HG02973 (cell line): Measurements from ENCODE around the gene CNN1.

ENCODE experiments used
- ATAC-seq: cut with Tn5 transposase; IDR thresholded peaks from one replicate; pipeline ENCODE4 v1.9.1; 2021; ENCODE audit warnings: moderate library complexity; ENCODE audit not compliant: unreplicated experiment

Gene CNN1

DNA sequence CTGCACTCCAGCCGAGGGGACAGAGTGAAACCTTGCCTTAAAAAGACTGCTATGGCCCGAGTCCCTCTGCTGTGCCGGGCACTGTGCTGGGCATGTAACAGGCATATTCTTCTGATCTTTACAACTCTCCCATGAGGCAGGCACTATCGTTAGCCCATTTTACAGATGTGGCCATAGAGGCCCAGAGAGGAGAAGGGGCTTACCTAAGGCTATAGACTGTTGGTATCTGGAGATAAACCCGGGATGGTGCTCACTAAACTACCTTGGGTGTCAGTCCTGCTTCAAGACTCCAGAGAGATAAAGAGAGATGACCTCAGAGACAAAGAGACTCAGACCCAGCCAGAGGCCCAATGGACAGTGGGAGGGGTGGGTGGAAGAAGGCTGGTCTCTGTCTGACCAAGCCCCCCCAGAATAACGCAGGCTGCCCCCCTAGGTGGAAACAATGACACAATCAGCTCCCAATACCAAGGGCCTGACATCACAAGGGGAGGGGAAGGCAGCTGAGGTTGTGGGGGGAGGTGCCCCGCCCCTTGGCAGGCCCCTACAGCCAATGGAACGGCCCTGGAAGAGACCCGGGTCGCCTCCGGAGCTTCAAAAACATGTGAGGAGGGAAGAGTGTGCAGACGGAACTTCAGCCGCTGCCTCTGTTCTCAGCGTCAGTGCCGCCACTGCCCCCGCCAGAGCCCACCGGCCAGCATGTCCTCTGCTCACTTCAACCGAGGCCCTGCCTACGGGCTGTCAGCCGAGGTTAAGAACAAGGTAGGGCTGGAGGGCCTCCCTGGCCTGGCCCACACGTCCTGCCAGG, at the start of gene CNN1:
TSS of gene CNN1 (plus strand) at position 620 of the 805 bp plus-strand sequence. CDS start at position 697, 77 bp downstream.
- no peak for ATAC-seq

DNA sequence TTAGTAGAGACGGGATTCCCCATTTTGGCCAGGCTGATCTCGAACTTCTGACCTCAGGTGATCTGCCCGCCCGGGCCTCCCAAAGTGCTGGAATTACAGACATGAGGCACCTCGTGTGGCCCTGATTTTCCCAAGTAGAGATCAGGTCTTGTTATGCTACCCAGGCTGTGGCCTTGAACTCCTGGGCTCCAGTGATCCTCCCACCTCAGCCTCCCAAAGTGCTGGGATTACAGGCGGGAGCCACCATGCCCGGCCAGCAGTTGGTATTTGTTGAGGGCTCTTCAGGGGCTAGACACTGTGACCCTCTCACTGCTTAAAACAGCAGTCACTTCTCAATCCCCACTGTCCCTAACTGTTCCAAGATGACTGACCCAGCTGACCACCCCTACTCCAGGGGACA, 49.3 kb upstream of the CNN1 start:
- no peak for ATAC-seq

DNA sequence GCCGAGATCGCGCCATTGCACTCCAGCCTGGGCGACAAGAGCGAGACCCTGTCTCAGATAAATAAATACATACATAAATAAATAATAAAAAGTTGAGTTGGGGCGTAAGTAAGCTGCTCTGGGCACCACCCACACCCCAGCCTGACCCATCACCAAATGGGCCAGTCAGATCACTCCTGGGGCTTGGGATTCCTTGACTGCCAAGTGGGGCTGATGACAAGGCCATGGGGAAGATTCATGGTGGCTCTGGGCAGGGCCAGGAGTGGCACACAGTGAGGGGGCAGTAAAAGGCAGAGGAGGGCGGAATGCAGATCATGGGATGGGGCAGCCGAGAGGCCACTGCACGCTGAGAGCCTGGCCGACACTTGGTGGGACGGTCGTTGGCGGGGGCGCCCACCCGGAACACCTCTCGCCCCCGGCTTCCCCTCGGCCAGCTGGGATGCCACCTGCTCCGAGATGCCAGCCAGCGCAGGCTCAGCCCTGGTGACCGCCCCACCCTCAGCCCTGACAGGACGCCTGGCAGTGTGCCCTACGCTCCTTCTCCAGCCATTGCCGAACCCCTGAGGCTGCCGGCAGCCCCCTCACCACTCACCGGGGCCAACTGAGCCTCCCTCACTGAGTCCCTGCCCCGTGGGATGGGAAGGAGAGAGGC, 43.9 kb upstream of the CNN1 start:
- no peak for ATAC-seq

DNA sequence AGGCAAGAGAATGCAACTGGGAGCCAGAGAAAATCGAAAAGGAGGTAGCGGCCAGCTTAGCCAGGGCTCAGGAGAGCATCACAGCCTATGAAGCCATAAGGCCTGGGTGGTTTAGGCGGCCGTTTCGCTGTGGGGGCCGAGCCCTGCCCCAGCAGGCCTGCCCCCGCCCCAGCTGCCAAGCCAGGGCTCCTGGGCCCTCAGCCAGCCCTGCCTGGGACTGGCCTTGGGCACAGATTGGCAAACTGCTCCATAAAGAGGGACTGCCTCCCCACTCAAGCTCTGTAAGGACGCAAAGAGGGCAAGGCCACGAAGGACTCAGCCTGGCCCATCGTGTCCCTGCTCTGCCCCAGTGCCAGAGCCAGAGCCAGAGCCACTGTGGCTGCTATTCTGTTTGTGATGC, 43.2 kb upstream of the CNN1 start:
- ATAC-seq, result no peak

DNA sequence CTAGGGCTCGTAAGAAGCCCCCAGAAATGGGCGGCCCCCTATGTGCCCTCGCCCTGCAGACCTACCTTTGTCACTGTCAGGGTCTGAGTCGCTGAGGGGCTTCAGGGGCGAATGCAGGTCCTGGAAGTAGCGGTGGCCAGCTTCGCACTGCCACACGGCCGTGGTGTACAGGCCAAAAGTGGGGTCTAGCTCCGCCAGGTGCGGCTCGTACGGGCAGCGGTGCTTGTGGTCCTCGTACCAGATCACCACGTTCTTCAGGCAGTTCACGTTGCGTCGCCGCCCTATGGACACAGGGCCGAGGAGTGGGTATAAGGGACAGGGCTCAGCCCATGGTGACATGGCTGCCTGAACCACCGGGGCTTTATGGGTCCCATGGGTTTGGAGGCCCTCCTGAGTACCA, 42.8 kb upstream of the CNN1 start:
- ATAC-seq, result no peak

DNA sequence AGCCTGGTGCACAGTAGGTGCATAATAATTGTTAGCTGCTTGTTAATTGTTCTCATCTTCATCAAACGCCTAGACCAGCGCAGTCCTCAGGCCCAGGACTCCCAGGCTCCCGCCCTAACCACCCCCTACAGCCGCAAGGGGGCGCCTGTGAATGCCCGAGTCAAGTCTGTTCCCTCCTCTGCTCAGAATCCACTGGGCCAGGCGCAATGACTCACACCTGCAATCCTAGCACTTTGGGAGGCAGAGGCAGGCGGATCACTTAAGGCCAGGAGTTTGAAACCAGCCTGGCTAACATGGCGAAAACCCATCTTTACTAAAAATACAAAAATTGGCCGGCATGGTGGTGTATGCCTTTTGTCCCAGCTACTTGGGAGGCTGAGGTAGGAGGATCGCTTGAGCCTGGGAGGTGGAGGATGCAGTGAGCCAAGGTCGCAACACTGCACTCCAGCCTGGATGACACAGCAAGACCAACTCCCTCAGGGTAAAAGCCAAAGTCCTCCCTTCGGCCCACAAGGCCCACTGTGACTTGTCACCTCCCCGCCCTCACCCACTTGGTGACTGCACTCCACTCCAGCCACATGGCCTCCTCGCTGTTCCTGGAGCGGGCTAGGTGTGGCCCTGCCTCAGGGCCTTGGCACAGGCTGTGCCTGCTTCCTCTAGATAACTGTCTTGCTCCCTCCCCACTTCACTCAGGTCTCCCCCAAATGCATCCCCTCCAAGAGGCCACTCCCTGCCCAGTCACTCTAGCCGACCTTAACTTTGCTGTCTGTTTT, 42.1 kb upstream of the CNN1 start:
- ATAC-seq, result no peak

DNA sequence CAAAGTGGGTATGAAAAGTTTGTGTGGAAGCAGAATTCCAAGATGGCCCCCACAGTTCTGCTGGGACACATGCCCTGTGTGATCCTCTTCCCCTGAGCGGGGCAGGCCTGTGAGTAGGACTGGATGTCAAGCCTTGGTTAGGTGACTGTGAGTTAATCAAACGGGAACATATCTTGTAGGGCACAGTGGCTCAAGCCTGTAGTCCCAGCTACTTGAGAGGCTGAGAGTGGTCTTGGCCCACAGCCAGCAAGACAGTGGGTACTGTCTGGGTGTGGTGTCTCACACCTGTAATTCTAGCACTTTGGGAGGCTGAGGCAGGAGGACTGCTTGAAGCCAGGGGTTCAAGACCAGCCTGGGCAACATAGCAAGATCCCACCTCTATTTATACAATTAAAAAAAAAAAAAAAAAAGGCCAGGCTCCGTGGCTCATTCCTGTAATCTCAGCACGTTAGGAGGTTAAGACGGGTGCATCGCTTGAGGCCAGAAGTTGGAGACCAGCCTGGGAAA, 39.4 kb upstream of the CNN1 start:
- no peak for ATAC-seq

DNA sequence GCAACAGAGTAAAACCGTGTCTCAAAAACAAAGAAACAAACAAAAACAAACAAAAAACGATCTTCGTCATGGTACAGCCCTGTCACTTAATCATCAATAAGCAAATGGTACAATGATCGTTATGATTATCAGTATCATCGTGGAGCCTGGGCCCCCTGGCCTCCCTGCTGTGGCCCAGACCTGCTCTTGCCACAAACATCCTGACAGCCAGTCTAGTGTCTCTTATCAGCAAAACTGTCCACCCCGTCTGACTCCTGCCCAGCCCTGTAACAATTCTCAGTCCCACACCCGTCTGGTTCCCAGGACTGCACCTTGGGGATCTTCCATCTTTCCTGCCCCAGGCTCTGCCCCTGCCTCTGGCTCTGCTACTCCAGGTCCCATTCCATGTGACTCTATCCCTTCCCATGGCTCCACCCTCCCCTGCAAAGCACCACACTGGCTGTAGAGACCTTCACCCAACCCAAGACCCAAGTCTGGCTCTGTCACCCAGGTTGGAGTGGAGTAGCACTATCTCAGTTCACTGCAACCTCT, 38.7 kb upstream of the CNN1 start:
- no peak for ATAC-seq

DNA sequence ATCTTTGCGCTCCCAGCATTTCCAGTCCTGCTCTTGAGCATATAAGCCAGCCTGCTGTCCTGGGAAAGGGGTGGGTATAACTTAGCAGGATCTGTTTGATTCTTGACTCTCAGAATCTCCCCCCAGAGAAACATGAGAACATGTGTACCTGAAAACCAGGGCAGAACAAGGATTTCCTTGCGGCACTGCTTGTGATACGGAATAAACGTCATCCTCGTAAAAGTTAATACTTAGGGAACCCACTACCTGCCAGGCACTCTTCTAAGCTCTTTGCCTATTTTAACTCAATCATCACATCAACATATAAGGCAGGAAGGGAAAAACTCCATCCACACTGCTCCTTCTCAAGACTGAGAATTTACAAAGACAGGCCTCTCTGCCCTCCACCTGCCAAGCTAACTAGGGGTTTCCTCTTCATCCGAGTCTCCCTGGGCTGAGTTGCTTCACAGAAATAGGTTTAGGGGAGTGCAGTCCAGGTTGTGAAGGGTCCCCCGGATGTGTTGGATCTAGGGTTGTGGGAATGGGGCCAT, 34.1 kb upstream of the CNN1 start:
- ATAC-seq, result no peak

DNA sequence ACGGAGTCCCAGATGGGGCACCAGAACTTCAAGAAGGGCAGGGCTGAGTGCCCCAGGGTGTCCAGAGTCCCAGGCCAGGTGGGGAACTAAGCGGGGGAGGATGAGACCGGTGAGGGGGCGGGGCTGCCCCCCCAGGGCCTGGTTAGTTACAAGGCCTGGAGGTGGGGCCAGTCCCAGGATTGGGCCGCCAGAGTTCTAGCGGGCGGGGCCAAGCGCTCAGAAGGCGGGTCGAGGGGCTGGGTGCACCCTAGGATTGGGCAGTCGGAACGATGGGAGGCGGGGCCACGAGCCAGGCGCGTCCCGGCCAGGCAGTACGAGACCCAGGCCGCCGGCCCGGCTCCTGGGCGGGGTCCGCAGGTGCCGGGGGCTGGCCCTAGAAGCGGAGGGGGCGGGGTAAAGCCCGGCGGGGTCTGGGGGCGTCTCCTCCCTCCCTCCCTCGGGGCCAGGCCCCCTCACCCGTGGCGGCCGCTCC, 33.6 kb upstream of the CNN1 start:
- peak; percentile 84 for ATAC-seq

DNA sequence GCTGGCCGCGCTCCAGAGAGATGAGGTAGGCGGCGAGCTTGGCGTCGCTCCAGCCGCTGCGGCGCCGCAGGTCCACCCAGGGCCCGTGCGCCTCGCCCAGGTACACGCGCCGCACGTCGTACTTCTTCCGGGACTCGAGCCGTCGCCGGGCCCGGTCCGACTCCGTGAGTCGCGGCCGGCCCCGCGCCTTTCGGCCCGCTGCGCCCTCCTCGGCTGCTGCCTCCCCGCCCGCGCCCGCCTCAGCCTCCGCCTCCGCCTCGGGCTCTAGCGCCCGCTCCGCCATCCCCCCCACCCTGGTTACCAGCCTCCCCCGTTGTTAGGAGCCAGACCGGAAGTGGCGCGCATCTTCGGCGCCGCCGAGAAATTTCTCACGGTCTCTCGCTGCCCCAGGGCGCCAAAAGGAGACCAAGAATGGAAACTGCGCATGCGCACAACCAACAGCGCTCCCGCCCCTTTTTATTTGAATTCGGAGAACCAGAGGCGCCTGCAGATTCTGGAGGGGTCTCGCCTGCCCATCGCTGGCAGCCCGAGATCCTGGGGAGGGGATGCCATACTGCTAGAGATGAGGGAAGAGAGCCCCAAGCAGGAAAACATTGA, 33.0 kb upstream of the CNN1 start, which contains the start of gene ZNF653:
TSS of gene ZNF653 (minus strand) at position 336 of the 597 bp plus-strand sequence. CDS start at position 283, 53 bp downstream.
- ATAC-seq, result peak; percentile 43

DNA sequence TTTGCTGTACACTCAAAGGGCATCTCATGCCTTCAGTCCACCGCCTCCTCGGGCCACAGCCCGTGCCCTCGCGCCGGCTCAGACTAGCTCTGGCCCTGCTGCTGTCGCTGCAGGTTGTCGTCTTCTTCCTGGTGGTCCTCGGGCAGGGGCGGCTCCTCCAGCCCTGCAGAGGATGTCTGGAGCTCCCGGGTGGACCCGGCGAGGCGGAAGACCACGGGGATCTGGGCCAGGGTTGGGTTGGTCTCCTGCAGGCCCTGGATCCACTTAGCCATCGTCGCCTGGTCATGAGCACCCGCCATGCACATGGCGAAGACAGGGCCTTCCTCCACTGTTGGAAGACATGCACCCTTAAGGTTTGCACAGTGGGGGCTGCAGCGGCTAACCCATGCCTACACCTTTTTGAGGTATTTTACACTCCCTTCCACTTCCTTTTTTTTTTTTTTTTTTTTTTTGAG, 32.5 kb upstream of the CNN1 start:
- peak; percentile 7 for ATAC-seq

DNA sequence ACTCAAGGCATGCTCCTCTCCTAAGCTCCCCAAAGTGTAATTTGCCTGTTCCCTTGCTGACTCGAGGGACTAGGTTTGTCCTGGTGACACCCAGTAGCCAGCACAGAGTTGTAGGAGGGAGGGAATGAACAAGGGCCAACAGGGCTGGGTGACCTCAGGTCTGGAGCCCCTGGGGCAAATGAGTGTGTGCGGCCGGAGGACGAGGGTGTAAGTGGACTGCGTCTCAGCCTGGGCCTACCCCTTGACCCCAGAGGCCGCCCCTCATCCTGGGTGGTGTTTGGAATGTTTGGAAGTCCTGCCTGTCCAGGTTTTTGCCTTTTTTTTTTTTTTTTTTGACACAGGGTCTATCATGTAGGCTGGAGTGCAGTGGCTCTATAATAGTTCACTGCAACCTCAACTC, 31.7 kb upstream of the CNN1 start:
- no peak for ATAC-seq

DNA sequence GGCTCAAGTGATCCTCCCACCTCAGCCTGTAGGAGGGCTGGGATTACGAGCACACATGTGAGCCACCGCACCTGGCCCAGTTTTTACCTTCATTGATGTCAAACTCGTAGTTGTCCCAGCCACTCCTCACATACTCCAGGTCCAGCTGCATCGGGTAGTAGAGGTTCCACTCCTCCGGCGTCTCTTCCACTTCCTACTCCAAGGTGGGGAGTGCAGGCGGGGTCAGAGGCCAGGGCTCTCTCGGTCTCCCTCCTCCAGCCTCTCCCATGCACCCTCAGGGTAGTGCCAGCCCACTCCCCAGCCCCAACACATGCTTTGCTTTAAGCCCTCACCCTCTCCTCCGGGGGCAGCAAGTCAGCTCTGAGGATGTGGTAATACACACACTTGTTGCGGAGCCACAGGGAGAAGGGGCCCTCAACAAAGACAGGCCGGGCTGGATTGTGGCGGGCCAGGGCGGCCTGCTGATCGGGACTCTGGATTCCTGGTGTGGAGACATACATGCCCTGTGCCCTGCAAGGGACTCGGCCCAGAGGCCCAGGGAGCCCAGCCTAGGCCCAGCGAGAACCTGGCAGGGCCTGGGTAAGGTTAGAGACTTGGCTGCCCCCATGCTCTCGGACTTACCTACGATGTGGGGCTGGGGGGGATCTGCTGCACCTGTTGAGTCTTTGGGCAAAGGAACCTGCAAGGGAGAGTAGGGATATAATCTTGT, 31.1 kb upstream of the CNN1 start:
- no peak for ATAC-seq

DNA sequence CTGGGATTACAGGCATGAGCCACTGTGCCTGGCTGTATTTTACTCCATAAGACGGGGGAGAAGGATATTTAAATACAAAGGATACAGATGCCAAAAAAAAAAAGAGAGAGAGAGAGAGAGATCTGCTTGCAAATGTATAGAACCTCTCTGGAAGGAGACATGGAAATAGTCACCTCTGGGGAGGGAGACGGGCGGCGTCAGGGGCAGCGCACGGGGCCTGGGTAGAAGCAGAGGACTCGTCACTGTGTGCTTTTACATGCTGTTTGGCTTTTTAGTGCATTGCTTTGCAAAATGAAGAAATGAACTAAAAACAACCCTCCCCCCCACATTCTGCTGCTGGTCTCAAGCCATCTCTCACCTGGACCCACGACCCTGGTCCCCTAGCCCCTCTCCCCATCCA, 28.2 kb upstream of the CNN1 start:
- no peak for ATAC-seq

DNA sequence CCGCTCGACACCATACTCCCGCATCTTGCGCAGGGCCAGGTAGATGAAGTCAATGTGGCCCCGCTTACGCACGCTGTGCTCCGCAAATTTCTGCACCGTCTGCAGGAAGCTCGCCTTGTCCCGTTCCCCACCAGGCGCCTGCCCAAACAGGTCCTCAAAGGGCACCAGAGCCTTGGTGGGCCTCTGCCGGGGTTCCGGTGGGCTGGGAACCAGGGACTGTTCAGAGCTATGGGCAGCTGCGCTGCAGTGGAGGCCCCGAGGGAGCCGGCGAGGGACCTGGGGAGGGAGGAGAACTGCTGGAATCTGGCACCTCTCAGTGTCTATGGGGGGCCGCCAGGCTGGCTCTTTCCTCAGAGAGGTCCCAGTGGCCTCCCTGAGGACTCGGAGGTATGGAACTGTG, 24.7 kb upstream of the CNN1 start:
- ATAC-seq, result no peak

DNA sequence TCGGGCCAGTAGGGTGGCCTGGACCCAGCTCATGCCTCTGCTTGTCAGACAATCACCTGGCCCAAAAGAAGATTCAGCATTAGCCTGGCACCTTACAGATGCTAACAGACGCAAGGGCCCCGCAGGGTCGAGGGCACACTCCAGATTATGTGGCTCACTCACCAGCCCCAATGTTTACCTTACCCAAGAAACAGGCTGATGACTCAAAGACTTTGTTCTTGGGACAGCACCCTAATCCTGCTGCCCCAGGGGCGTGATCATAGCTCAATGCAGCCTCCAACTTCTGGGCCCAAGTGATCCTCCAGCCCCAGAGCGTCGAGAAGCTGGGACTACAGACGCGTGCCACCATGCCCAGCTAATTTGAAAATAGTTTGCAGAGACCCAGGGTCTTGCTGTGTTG, 19.5 kb upstream of the CNN1 start:
- ATAC-seq, result no peak

DNA sequence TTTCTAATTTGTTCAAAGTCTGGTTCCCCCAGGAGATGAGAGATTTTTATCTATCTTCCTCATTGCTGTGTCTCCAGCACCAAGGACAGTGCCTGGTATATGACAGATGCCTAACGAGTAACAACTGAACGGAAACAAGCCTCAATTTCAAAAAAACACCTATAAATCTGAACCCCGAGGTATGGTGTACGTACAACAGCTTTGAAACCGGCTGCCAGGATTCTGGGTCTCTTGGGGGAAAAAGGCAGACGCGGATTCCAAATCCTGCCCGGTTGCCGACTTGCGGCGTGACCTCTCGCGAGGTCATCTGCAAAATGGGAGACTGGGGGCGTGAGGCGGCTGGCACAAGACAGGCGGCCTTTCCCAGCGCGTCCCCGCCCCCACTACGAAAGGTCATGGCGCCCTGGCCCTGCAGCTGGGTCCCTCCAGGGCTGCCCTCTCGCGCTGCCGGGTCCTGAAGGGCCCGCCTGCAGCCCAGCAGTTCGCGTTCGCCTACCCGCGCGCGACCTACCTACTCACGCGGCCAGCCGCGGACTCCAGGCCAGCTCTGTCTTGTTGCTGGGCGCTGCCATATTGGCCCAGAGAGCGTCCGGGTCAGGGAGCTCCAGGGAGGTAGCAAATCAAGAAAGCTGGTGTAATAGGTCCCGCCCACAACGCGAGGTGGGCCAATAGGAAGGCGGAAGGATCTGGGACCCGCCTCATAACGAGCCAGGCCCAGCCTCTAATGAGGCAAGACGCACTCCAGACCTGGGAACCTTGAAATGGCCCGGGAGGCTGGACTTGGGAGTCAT, 9.9 kb upstream of the CNN1 start, which contains the start of gene ECSIT:
TSS of gene ECSIT (minus strand) at position 584 of the 791 bp plus-strand sequence. CDS start 9,964 bp downstream, outside the sequence.
- peak; percentile 91 for ATAC-seq

DNA sequence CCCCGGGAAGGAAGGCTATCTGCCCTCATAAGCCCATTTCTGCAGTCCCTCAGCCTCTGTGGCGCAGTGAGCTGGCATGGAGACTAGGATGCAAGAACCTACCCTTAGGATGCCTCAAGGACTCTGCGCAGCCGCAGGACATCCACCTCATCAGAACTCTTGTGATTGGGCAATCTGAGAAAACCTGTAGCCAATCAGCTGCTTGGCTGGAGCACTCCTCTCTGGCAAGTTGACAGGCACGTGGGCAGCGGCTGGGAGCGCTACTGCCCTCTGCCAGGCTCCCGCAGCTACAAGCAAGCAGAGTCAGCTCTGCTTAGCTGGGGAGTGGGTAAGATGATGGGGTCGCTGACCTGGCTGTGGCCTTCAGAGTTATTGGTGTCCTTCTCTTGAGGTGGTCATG, 8.2 kb upstream of the CNN1 start:
- no peak for ATAC-seq
